Stimulated activated CD8-positive, alpha-beta memory T cell treated with anti-CD3 and anti-CD28 coated beads, Interleukin-12 subunit alpha, Interleukin-12 subunit beta, amount 100 ng/mL, for 24 hours (primary cell): ENCODE measurements around the gene SLCO3A1.
"Not testable (repeated sequence)": the region's sequence is repeated elsewhere in the genome, so short reads cannot be mapped to it uniquely, and the experiment has no call there.

Source experiments
- DNase-seq: peaks from one replicate; pipeline ENCODE4 v3.0.0-alpha.2; 2020; ENCODE audit errors: extremely low read depth

The SLCO3A1 gene

GRCh38 chr15:91940496-91941381 lies 87.2 kb downstream of the SLCO3A1 start:
- DNase-seq, result no peak

GRCh38 chr15:91941871-91942658 lies 88.6 kb downstream of the SLCO3A1 start:
- DNase-seq, result no peak

DNA sequence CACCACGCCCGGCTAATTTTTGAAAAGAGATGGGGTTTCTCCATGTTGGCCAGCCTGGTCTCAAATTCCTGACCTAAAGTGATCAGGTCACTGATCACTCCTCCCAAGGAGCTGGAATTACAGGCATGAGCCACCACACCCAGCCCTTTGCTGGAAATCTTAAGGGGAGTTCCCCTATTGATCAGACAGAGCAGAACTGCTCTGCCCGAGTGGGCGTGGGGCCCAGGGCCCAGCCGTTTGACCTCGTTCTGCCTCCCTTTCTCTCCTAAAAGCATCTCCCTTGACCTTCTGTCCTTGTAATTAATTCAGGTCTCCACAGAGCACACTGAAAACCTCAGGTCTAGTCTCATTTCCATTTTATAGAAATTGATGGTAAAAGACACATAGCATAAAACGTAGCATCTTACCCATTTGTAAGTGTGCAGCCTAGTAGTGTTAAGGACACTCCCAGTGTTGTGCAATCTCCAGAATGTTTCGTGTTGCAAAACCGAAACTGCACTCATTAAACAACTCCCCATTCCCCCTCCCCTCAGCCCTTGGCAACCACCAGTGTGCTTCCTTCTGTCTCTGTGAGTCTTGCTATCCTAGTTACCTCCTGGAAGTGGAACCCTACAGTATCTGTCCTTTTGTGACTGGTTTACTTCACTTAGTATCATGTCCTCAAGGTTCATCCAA lies 89.3 kb downstream of the SLCO3A1 start:
- DNase-seq, result no peak

- no peak for DNase-seq
Measured at GRCh38 chr15:91944331-91944730, 90.8 kb downstream of the SLCO3A1 start.

DNA sequence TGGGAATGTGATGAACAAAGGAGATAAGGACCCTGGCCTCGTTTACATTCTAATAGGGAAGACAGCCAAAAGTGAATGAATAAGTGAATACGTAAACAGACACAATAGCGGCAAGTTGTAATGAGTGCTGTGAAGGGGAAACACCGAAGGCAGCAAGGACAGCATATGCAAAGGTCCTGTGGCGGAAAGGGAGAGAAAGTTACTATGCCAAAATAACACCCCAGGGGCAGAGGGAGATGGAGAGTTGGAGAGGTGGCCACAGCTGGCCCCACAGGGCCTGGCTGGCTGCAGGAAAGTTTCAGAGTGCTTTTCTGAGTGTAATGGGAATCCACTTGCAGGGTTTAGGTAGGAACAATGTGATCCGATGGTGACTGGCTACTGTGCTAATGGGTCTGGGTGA lies 91.9 kb downstream of the SLCO3A1 start:
- DNase-seq, result no peak

DNA sequence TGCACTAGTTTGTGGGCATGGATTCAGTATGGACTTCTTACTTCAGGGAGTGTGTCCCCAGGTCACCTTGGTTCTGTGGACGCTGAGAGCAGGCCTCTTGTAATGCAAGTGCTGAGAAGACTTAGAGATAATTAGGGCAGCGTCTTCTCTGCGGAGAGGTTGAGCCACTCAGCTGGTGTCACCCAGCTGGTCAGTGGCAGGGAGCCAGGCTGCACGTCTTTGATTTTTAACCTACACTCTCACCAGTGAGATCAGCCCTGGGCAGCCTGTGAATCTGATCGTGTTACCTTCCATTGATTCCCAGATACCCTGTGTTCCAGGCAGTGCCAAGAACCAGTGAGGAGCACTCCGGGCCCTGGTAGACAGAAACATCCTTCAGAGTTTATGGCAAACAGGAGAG lies 92.6 kb downstream of the SLCO3A1 start:
- no peak for DNase-seq

DNA sequence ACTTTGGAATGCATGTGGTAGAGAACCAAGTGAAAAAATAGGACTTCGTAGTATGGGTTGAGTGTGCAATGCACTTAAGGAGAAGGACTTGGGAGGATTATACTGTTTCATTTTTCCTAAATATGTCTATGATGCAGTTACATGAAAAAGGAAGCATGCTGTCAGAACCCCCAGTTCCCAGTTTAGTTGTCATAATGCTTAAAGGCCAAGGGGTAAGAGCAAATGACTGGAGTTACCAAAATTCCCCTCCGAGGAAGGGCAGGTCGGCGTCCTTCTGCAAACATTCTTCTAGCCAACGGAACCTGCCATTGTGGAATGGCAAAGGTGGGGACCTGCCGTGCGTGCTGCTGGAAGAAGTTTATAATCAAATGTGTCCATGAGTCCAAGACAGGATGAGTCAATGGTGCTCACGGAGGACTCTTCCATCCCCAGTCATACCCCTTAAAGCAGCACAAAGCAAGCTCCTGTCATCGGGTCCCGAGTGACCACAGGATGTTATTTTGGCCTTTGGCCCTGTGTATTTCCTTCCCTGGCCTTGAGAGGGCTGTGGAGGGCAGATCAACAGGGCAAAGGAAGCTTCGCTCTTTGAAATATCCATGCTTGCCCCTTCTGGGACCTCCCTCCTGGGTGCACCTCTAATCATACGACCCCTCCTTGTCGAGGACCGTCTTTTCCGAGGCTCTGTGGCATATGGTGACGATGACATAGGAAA lies 93.2 kb downstream of the SLCO3A1 start:
- DNase-seq, result no peak

DNA sequence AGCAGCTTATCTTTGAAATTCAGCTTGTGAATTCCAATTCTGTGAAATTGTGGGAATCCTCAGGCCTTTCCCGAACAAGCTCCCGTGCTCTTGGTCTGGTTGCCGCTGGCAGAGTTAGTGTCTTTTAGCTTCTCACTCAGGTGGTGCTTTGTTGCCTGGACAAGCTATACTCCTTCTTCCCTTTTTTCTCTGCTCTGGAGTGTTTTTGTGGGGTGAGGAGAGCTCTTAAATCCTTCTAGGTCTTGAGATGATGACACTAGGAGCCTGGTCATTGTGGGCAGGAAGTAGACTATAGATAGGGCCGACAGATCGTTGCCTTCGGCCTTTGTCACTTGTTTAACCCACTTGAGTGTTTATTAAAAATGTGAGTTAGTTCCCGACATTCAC lies 93.8 kb downstream of the SLCO3A1 start:
- DNase-seq, result no peak

DNA sequence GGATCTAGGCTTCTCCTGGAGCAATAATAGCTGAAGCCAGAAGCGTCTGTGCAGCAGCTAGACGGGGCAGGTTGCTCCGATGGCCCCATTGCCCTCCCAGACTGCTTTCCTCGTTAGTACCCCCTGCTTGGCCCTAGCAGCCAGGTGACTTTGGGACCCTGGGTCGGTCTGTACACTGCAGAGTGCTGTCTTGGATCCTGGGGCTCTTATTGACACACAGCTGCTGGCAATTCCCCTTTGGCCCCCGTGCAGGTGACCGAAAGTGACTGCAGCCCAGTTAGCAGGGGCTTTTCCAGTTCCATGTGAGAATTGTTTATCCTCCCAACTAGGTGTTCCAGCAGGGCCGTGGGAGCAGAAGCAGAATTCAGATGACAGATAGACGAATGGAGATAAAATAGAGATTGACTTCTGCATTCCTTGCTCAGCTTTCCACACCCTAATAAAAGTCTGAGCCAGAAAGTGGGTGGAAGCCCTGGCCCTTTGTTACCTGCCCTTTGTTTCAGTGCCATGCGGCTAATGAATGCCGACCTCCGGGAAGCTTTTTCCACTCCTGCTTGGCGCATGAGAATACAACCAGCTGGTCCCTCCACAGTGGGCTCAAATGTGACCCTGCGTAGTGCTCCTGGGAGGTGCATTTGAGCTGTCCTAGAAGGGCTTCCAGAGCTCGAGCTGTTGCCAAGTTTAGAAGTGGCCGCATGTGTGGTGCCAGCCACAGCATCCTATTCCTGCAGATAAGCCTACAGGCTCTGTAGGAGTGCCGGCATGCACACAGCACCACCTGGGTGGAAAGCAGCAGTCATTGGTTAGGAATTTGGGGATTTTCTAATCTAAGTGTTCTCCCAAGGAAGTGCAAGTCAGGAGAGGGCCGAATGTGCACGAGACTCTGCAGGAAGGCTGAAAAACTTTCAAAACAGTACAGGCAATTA lies 94.4 kb downstream of the SLCO3A1 start:
- DNase-seq, result no peak

- no peak for DNase-seq
Measured at GRCh38 chr15:91949361-91949760, 95.9 kb downstream of the SLCO3A1 start.

DNA sequence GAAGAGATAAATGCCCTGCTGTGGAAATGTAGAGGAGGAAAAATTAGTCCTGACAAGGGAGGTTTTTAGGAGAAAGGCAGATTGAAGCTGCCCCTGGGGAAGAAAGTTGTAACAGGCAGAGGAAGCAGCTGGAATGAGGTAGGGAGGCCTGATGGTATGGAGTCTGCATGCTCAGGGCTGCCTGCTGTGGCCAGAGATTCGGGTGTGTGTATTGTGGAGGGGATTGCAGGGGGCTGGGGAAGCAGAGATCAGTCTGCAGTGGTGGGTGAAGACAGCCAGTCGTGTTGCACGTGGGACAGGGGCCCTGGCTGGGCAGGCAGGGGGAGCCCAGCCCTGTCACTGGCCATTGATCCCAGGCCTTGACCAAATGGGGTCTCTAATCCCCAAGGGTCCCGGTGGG lies 96.5 kb downstream of the SLCO3A1 start:
- no peak for DNase-seq

DNA sequence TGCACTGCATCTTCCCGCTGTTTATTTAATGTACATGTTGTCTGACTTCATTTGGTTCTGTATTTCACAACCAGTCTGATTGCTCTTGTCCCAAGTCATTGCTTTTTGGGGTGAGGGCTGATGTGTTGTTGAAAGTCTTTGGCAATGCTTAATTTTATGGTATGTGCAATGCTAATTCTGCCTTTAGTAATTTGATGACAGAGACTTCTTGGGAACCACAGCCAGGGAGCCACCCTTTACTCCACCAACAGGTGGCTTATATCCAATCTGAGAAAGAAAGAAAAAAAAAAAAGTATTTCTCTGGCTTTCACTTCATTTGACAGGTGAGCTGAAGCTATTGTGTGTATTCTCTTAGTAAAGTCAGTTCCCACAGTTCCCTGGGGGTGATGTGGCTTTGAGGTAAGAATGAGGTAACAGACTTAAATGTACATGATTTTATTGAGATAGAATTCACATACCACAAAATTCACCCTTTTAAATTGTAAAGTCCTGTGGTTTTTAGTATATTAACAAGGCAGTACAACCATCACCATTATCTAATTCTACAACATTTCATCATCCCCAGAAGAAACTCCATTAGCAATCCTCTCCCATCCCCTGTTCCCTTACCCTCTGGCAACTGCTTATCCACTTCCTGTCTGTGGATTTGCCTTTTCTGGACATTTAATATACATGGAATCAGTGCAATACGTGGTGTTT lies 97.3 kb downstream of the SLCO3A1 start:
- no peak for DNase-seq

GRCh38 chr15:91952216-91952615 lies 98.7 kb downstream of the SLCO3A1 start:
- DNase-seq, result no peak

DNA sequence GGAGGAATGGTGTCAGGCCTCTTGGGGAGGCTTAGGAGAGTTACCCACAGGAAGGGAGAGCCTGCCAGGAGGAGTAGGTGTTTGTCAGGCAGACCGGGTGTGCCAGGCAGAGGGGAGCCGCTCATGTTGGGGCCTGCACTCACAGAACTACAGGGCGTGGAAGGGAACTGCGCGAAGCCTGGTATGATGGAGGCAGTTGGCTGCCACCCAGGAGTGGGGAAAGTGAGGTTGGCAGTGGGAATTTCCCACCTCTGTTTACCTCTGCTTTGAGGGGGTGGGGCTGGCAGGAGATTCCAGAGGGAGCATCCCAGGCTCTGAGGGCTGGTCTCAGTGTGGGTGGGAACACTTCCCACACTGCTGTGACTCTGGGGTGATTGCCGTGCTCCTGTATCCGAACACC lies 99.9 kb downstream of the SLCO3A1 start:
- DNase-seq, result no peak

DNA sequence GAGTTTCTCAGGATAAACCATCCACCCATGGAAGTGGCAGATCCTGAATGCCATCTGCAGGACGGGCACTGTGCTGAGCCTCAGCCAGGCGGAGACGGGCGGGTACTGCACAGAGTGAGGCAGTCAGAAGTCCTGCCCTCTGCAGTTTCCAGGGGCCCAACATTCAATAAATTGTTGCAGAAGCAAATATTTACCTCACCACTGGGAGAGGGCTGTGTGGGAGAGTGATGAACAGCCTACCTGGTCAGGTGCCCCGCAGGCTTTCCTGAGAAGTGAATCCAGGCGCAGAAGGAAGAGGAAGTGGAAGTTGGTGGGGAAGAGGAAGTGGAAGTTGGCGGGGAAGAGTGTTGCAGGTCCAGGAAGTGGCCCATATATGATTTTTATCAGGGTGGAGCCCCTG lies 100.8 kb downstream of the SLCO3A1 start:
- DNase-seq, result no peak

- no peak for DNase-seq
Measured at GRCh38 chr15:91956026-91956723, 102.7 kb downstream of the SLCO3A1 start.

DNA sequence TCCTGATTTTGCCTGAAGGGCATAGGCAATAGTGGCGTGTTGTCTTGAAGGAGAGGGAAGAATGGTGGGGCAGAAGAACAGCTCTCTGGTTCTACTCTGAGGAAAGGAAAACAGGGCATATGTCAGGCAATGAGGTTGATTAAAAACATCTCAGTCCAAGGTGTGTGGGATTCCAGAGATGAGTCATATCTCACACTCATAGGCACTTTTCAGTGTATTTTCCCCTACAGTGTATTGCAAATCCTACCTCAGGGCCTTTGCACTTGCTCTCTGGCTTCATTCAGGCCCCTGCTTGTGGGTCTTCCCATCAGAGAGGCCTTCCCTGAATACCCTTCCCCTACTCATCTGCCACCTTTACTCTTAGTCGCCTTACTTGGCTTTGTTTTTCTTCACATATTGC lies 107.8 kb downstream of the SLCO3A1 start:
- DNase-seq, result no peak

GRCh38 chr15:91963747-91964146 lies 110.2 kb downstream of the SLCO3A1 start:
- DNase-seq, result not testable (repeated sequence)

DNA sequence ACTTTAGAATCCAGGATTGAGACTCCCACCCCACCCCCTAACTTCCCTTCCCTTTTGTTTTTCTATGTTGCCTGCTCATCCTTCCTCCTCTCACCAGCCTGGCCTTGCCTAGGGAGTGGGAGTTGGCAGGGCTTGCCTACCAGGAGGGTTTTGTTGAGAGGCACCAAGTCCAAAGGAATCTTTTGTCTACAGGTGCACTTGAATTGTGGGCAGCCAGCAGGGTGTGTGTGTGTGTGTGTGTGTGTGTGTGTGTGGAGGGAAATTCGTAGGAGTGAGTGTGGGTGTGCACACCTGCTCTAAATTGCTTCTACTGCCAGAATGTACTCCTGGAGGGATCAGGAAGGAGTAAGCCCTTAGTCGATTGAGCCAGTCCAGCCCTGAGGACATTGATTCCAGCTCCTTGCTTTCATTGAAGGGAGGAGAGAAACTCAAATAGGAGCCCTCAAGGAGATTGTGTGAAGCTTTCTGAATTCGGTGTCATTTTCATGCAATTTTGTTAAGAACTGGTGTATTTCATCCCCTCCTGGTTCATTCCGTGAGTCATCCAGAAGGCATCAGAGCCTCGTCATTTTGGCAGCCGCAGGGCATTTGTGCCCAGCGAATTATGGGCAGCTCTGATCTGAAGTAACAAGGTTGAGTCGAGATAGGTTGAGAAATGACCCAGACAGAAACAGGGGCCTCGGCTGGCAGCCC lies 112.1 kb downstream of the SLCO3A1 start:
- DNase-seq, result no peak
